Activated naive CD4-positive, alpha-beta T cell treated with anti-CD3 and anti-CD28 coated beads, Interleukin-2, amount 10 ng/mL, durations not matched to agents 7 days and 5 days (primary cell): ENCODE measurements around the gene RNF213.

Experiments used
- CTCF ChIA-PET: fragments of 350-600 bp; sonication (Branson Sonifier 250); formaldehyde crosslinking; loops from one replicate; lab custom pipeline; 2021; ENCODE audit warnings: antibody characterized with exemption; lab: Charles Lee
- DNase-seq: peaks from one replicate; pipeline ENCODE4 v3.0.0-alpha.2; 2020
- H3K27ac Mint-ChIP-seq: one replicate; pipeline ENCODE4 v1.8.0; 2021; ENCODE audit warnings: mild to moderate bottlenecking, moderate library complexity, mixed read lengths
- H3K27me3 Mint-ChIP-seq: one replicate; pipeline ENCODE4 v1.8.0; 2021; ENCODE audit warnings: mild to moderate bottlenecking, mixed read lengths
- H3K36me3 Mint-ChIP-seq: one replicate; pipeline ENCODE4 v1.8.0; 2021; ENCODE audit warnings: mixed read lengths
- H3K4me1 Mint-ChIP-seq: one replicate; pipeline ENCODE4 v1.8.0; 2021; ENCODE audit warnings: mixed read lengths
- H3K4me3 Mint-ChIP-seq: one replicate; pipeline ENCODE4 v1.8.0; 2021; ENCODE audit warnings: mild to moderate bottlenecking, moderate library complexity, mixed read lengths
- H3K9me3 Mint-ChIP-seq: one replicate; pipeline ENCODE4 v1.8.0; 2021; ENCODE audit warnings: mixed read lengths

The RNF213 gene

DNA sequence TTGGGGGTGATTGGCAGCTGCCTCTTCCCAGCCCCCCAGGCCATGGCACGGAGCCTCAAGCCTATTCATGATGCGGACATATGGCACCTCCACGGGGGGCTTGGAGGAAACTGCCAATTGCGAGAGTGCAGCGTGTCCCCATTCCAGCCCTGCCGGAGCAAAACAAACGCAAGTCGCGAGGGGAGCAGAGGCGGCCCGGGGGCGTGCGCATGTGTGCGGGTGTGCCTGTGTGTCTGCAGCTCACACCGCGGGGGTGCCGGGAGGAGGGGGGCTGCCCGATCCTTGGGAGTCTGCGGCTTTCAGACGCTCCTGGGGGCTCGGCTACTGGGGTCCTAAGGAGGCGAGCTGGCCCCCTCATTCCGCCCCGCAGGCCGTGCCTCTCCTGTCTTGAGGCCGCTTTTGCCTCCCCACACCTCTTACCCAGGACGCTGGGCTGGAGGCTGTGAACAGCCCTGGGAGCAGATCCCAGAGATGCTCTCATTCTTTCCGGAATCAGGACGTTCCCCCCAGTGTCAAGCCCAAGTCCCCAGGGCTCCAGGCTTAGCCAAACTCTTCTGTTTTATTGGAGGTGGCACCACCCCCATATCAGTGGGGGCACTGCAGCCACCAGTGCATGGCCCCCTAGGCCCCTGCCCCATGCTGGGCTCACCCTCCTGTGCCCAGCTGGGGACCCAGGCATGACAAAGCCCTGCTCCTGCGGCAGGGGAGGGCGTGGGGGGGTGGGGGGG, 183.4 kb downstream of the RNF213 start:
- Mint-ChIP-seq H3K27me3 (peaks cover 31% of the 10 kb centered on the region), H3K9me3 (no peaks in the 10 kb centered on the region), H3K27ac (no peak overlapping the region), H3K4me1 (no peaks in the 10 kb centered on the region), H3K4me3 (no peak overlapping the region), H3K36me3 (no peaks in the 10 kb centered on the region)
- CTCF ChIA-PET = no interaction called here
- DNase-seq = no peak

DNA sequence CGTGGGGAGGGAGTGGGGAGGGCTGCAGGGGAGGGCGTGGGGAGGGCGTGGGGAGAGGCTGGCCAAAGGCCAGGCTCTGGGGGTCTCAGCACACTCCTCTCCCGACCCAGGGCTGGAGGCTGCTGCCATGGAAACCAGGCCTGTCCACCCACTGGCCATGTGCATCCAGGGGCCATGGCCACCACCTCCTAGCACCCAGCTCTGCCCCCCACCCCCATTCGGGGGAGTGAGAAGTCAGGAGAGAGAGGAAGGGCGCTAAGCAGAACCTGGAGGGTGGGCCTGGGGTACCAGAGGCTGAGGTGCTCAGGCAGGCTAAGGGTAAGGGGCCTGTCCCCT, 184.0 kb downstream of the RNF213 start:
- Mint-ChIP-seq H3K9me3 (no peaks in the 10 kb centered on the region), H3K27me3 (peaks cover 31% of the 10 kb centered on the region), H3K27ac (no peak overlapping the region), H3K4me3 (no peak overlapping the region), H3K36me3 (no peaks in the 10 kb centered on the region), H3K4me1 (no peaks in the 10 kb centered on the region)
- no peak for DNase-seq
- CTCF ChIA-PET = no interaction called here

DNA sequence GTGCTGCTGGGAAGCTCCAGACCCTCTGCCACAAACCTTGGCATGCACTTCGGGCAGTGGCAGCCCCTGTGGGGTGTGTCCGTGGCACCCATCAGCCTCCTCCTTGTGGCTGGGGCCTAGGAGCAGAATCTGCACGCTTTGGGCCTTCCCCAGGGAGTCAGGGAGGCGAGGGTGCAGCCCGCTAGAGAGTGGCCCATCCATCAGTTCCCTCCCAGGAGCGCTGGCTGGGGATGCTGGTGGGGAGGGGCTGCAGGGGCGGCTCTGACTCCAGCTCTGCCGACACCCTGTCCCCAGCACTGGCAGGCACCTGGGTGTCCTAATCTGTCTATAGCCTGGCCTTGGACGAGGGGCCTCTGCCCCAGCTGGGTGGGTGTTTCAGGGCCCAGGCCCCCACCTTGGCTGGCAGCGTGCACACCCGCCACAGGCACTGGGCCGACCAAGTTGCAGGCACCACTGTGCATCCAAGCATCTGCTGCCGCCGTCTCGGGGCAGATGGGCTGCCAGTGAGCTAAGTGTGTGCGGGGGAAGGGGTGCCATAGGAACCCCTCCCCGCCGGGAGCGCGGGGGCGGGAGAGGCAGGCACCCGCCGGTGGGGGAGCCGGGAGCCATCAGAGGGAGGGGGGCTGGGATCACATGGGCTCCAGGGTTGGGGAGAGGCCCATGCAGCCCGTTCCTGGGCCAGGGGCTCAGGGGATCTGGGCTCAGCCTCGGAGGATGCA, 184.5 kb downstream of the RNF213 start:
- Mint-ChIP-seq H3K9me3 (no peaks in the 10 kb centered on the region), H3K27me3 (peaks cover 31% of the 10 kb centered on the region), H3K4me3 (no peak overlapping the region), H3K27ac (no peak overlapping the region), H3K36me3 (no peaks in the 10 kb centered on the region), H3K4me1 (no peaks in the 10 kb centered on the region)
- no peak for DNase-seq
- CTCF ChIA-PET = interaction anchor here (0.7 kb wide), 1 partner anchor 18 kb away, joined by 3 read pairs; no protein-coding TSS in a partner anchor

DNA sequence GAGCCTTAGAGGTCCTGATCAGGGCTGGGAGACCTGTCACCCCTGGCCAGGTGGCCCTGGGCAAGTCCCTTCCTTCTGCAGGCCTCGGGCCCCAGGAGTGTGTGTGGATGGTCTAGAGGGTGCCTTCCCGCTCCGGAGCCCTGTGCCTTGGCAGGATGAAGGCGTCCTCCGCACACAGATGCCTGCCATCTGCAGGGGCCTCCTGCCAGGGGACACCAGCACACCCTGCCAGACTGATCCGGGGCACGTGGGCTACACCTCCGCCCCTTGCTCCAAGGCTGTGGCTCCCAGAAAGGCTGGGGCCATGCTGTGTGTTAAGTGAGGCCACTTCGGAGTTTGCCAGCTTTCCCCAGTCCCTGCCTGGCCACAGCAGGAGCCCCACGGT, 185.1 kb downstream of the RNF213 start:
- CTCF ChIA-PET = interaction anchor here (0.7 kb wide), 1 partner anchor 18 kb away, joined by 3 read pairs; no protein-coding TSS in a partner anchor
- Mint-ChIP-seq H3K27me3 (peaks cover 31% of the 10 kb centered on the region), H3K36me3 (no peaks in the 10 kb centered on the region), H3K4me3 (no peak overlapping the region), H3K9me3 (no peaks in the 10 kb centered on the region), H3K4me1 (no peaks in the 10 kb centered on the region), H3K27ac (no peak overlapping the region)
- DNase-seq = no peak

DNA sequence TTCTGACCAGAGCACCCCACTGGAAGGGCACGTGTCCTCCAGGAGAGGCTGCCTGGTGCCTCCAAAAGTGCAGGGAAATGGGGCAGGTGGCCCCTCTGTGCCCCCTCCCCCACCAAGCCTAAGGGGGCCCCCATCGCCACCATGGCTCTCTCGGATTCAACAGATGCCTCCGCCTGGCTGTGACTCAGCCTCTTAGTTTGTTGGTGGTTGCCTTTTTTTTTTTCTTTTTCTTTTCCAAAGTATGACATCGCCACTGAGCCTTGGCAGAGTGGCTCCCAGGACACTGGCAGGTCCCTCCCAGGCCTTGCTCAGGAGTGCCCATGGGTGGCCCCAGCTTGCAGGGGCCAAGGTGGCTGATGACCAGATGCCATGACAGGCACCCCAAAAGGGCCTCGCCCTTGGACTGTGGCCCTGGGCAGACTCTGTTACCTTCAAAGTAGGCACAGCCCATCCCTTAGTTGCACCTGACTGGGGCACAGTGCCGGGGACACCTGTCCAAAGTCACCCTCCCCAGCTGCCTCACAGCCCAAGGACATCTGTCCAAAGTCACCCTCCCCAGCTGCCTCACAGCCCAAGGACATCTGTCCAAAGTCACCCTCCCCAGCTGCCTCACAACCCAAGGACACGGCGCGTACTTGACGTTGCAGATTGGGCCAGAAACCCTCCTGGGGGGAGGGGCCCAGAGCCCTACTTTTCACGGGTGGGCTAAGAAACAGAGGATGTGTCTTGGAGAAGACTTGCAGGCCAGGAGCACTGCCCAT, 186.2 kb downstream of the RNF213 start:
- Mint-ChIP-seq H3K27me3 (peaks cover 31% of the 10 kb centered on the region), H3K36me3 (no peaks in the 10 kb centered on the region), H3K9me3 (no peaks in the 10 kb centered on the region), H3K27ac (no peak overlapping the region), H3K4me1 (no peaks in the 10 kb centered on the region), H3K4me3 (no peak overlapping the region)
- no peak for DNase-seq
- CTCF ChIA-PET = no interaction called here

DNA sequence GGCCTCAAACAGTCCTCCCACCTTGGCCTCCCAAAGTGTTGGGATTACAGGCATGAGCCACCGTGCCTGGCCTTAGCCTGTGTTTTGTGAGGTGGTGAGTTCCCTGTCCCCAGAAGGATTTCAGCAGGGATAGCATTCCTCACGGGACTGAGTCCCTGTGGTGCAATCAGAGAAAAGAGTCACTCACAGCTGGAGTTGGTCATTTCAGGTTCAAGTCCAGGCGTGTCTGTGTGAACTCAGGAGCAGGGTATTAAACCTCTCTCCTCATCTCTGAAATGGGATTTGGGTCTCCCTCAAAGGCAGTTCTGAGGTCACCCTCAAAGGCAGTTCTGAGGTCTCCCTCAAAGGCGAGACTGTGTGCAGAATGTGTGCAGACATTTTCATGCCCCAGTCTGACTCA, 187.1 kb downstream of the RNF213 start:
- Mint-ChIP-seq H3K27ac (no peak overlapping the region), H3K27me3 (peaks cover 25% of the 10 kb centered on the region), H3K9me3 (no peaks in the 10 kb centered on the region), H3K4me3 (no peak overlapping the region), H3K36me3 (no peaks in the 10 kb centered on the region), H3K4me1 (no peaks in the 10 kb centered on the region)
- no peak for DNase-seq
- CTCF ChIA-PET = no interaction called here
